Lower leg skin (tissue), 4 donors: ENCODE measurements around the gene ZNF441. TPM values are rescaled to one million over a fixed set of nuclear protein-coding genes. Genes with fewer than 3 reads are reported as not detected.
A peak's percentile ranks its signal among the peaks of the same experiment; 100 is the strongest.
"Not testable (repeated sequence)": the region's sequence is repeated elsewhere in the genome, so short reads cannot be mapped to it uniquely, and the experiment has no call there.

Experiments used
- DNase-seq, 2 donors: peaks; one replicate each; pipeline ENCODE4 v3.0.0-alpha.2; 2019; ENCODE audit warnings: low spot score in 2 of 2
- H3K4me3 ChIP-seq: fragments of 200-600 bp; sonication (generic); 2 replicates; pipeline ENCODE4 v1.5.1; 2017; ENCODE audit warnings: mild to moderate bottlenecking, low read depth; ENCODE audit not compliant: poor library complexity, severe bottlenecking
- POLR2A ChIP-seq, 2 donors: fragments of 450-650 bp; IDR thresholded peaks; one replicate each; pipeline ENCODE4 v1.6.1; 2016 to 2017; ENCODE audit warnings: antibody characterized with exemption in 2 of 2, mild to moderate bottlenecking in 1 of 2, moderate library complexity in 1 of 2
- WGBS, 2 donors: methylation state at CpG; one replicate each; pipeline ENCODE4 v1.1.5; 2018; 5-methylcytosine and 5-hydroxymethylcytosine counted together
- intact Hi-C: fragments of 100-400 bp; cut with DNase I; formaldehyde crosslinking; loops from one replicate; pipeline ENCODE4 v1.15.0; 2023; ENCODE audit warnings: low total_unique reads
- total RNA-seq, 4 donors: library from RNA; depleted of rRNA; stranded (reverse); fragments of >200 nt; gene quantifications; one replicate each; pipeline ENCODE4 v1.1.0, GENCODE V29; 2016
- TF ChIP-seq, protein P1 (sequence below), 3 donors: fragments of 450-650 bp; IDR thresholded peaks; one replicate each; pipeline ENCODE4 v1.5.1; 2016; ENCODE audit warnings: antibody characterized with exemption in 3 of 3, mild to moderate bottlenecking in 3 of 3, moderate library complexity in 2 of 3

Gene ZNF441
- total RNA-seq, 4 donors from 2014 or later: 3.5 to 6.4 (median 6.0) TPM

DNA sequence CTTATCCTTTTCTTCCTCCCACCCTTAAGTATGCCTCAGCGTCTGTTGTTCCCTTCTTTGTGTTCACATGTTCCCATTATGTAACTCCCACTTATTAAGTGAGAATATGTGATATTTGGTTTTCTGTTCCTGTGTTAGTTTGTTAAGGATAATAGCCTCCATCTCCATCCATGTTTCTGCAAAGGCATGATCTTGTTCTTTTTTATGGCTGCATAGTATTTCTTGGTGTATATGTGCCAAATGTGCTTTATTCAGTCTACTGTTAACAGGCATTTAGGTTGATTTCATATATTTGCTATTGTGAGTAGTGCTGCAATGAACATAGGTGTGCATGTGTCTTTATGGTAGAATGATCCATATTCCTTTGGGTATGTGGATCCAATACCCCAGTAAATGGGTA, 3.2 kb upstream of the ZNF441 start:
- intact Hi-C loops: no loop called here
- TF ChIP-seq POLR2A (IDR thresholded peaks at IDR 0.05): no peak
- TF ChIP-seq, protein P1, sequence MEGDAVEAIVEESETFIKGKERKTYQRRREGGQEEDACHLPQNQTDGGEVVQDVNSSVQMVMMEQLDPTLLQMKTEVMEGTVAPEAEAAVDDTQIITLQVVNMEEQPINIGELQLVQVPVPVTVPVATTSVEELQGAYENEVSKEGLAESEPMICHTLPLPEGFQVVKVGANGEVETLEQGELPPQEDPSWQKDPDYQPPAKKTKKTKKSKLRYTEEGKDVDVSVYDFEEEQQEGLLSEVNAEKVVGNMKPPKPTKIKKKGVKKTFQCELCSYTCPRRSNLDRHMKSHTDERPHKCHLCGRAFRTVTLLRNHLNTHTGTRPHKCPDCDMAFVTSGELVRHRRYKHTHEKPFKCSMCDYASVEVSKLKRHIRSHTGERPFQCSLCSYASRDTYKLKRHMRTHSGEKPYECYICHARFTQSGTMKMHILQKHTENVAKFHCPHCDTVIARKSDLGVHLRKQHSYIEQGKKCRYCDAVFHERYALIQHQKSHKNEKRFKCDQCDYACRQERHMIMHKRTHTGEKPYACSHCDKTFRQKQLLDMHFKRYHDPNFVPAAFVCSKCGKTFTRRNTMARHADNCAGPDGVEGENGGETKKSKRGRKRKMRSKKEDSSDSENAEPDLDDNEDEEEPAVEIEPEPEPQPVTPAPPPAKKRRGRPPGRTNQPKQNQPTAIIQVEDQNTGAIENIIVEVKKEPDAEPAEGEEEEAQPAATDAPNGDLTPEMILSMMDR (IDR thresholded peaks at IDR 0.05): no peak
- 91 to 96% methylated on average over 1 of the region's 1 CpG for WGBS, 2 donors
- no peak for DNase-seq
- no peak overlapping the region for H3K4me3 ChIP-seq

DNA sequence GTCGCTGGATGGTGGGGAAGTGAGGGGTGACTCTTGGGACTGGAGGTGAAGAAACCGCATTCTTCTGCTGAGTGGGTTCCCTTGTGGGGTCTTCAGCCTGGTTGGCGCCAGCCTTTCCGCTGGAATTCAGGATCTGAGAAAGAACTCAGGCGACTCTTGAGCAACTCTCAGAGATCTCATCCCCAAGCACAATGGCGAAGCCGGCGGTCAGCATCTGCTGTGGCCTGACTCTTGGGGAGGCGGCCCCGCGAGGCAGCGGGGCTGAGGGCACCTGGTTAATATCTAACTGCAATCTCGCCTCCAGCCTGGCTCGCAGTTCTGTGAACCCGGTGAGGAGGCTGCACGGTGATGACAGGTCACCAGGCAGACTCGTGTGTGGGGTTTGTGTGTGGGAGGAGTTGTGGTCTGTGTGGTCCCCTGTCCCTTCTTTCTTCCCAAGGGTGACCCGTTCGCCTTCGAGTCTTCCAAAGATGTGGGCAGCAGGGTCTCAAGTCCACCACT, 883 bp downstream of the ZNF441 start:
- DNase-seq: peak; percentile 18 to 89
- peak overlapping the region; percentile 68 for H3K4me3 ChIP-seq
- TF ChIP-seq, protein P1 (IDR thresholded peaks at IDR 0.05): no peak
- TF ChIP-seq POLR2A (IDR thresholded peaks at IDR 0.05): no peak
- intact Hi-C loops: no loop called here
- 2 to 3% methylated on average over 20 of the region's 20 CpGs for WGBS, 2 donors

- H3K4me3 ChIP-seq: no peak overlapping the region
- no peak for TF ChIP-seq POLR2A (IDR thresholded peaks at IDR 0.05)
- TF ChIP-seq, protein P1 (IDR thresholded peaks at IDR 0.05): no peak
- intact Hi-C loops: no loop called here
- 94 to 98% methylated on average over 4 of the region's 4 CpGs for WGBS, 2 donors
- DNase-seq: no peak
Measured at GRCh38 chr19:11769995-11770394, 3.2 kb downstream of the ZNF441 start.

GRCh38 chr19:11771520-11771919, 4.7 kb downstream of the ZNF441 start:
- intact Hi-C loops, DNase-seq, H3K4me3 ChIP-seq: not testable (repeated sequence)
- WGBS, 2 donors: 79 to 90% methylated on average over 8 to 11 of the region's 11 CpGs

- H3K4me3 ChIP-seq, DNase-seq, intact Hi-C loops: not testable (repeated sequence)
- WGBS, 2 donors: 99% methylated on average over 11 of the region's 11 CpGs
Measured at GRCh38 chr19:11776669-11777068, 9.9 kb downstream of the ZNF441 start.

- WGBS, 2 donors: 95 to 98% methylated on average over 7 of the region's 7 CpGs
- intact Hi-C loops: no loop called here
- no peak overlapping the region for H3K4me3 ChIP-seq
Measured at GRCh38 chr19:11780431-11781020, 13.7 kb downstream of the ZNF441 start.

More at GRCh38 chr19:11780431-11781020, 13.7 kb downstream of the ZNF441 start:
- no peak for TF ChIP-seq POLR2A (IDR thresholded peaks at IDR 0.05)
- TF ChIP-seq, protein P1 (IDR thresholded peaks at IDR 0.05): no peak
- no peak for DNase-seq
